H1 (cell line): ENCODE results near the gene CELSR1. TPM values are rescaled to one million over a fixed set of nuclear protein-coding genes. Genes with fewer than 3 reads are reported as not detected.

Source experiments
- CTCF ChIA-PET: fragments of 300-600 bp; sonication (Branson Sonifier 250); formaldehyde crosslinking; loops from one replicate; lab custom pipeline; 2021; ENCODE audit not compliant: partially characterized antibody; lab: Charles Lee
- POLR2A ChIA-PET: fragments of 300-600 bp; sonication (Branson Sonifier 250); formaldehyde crosslinking; loops from one replicate; lab custom pipeline; 2021; ENCODE audit warnings: inconsistent platforms; ENCODE audit not compliant: partially characterized antibody; lab: Charles Lee
- DNase-seq, 2 experiments: peaks; one replicate each; pipeline versions ENCODE4 v3.0.0 to v3.0.0-alpha.2; 2010 to 2022; ENCODE audit warnings: low spot score in 2 of 2, low read depth in 1 of 2, mixed read lengths in 1 of 2
- FAIRE-seq: peaks from 2 replicates; lab custom pipeline; 2011; peaks lifted over from hg19 to GRCh38; lab: Jason Lieb, UNC
- H2AFZ ChIP-seq: 2 replicates; pipeline ENCODE4 v1.8.1; 2012; ENCODE audit warnings: low read length, inconsistent platforms
- H2AK5ac ChIP-seq: 2 replicates; pipeline ENCODE4 v1.6.1; 2013; ENCODE audit warnings: low read depth, low read length
- H2BK120ac ChIP-seq: replicated peaks from 2 replicates; pipeline ENCODE3; 2013; ENCODE audit warnings: low read depth, low read length, inconsistent platforms
- H2BK12ac ChIP-seq: 2 replicates; pipeline ENCODE4 v1.6.1; 2013; ENCODE audit warnings: low read depth, low read length
- H2BK15ac ChIP-seq: 2 replicates; pipeline ENCODE4 v1.6.1; 2013; ENCODE audit warnings: low read length
- H2BK20ac ChIP-seq: 2 replicates; pipeline ENCODE4 v1.6.1; 2013; ENCODE audit warnings: low read length
- H2BK5ac ChIP-seq: 2 replicates; pipeline ENCODE4 v1.6.1; 2013; ENCODE audit warnings: low read depth, low read length
- H3K14ac ChIP-seq: 2 replicates; pipeline ENCODE4 v1.6.1; 2013; ENCODE audit warnings: inconsistent platforms; ENCODE audit not compliant: insufficient read length
- H3K18ac ChIP-seq: 2 replicates; pipeline ENCODE4 v1.6.1; 2013; ENCODE audit warnings: low read length; ENCODE audit errors: extremely low read depth
- H3K23ac ChIP-seq: 2 replicates; pipeline ENCODE4 v1.6.1; 2013; ENCODE audit warnings: inconsistent platforms; ENCODE audit not compliant: insufficient read length
- H3K23me2 ChIP-seq: 2 replicates; pipeline ENCODE4 v1.6.1; 2013; ENCODE audit warnings: low read depth, low read length
- H3K27ac ChIP-seq: 2 replicates; pipeline ENCODE4 v1.6.1; 2011; ENCODE audit warnings: low read depth, low read length, inconsistent platforms
- H3K27me3 ChIP-seq, 4 experiments: replicated peaks in 1 of 4; 1 replicate in 1 of 4; 2 replicates in 3 of 4; pipeline versions ENCODE4 v1.6.1 to v1.8.1; 2011 to 2013; ENCODE audit warnings: low read length in 3 of 4, mild to moderate bottlenecking in 3 of 4, inconsistent platforms in 2 of 4, mixed read lengths in 2 of 4, moderate library complexity in 1 of 4; ENCODE audit not compliant: control insufficient read depth in 3 of 4, insufficient read depth in 3 of 4; ENCODE audit errors: extremely low read depth in 1 of 4
- H3K36me3 ChIP-seq, 4 experiments: 2 replicates each; pipeline versions ENCODE4 v1.6.1 to v1.8.1; 2011 to 2013; ENCODE audit warnings: mild to moderate bottlenecking in 4 of 4, low read length in 3 of 4, moderate library complexity in 2 of 4, control low read depth in 1 of 4, inconsistent platforms in 1 of 4; ENCODE audit not compliant: insufficient read depth in 4 of 4, control insufficient read depth in 2 of 4
- H3K4ac ChIP-seq: replicated peaks from 2 replicates; pipeline ENCODE3; 2013; ENCODE audit warnings: low read length, low read depth, mixed read lengths, inconsistent platforms; ENCODE audit not compliant: insufficient read length
- H3K4me1 ChIP-seq, 4 experiments: replicated peaks in 1 of 4; 1 replicate in 1 of 4; 2 replicates in 3 of 4; pipeline versions ENCODE4 v1.6.1 to v1.8.1; 2011 to 2013; ENCODE audit warnings: low read length in 3 of 4, inconsistent platforms in 2 of 4, mixed read lengths in 1 of 4; ENCODE audit not compliant: insufficient read depth in 4 of 4, control insufficient read depth in 3 of 4
- H3K4me2 ChIP-seq, 2 experiments: 2 replicates each; pipeline versions ENCODE4 v1.6.1 to v1.8.1; 2011 to 2013; ENCODE audit warnings: low read depth in 2 of 2, low read length in 2 of 2, control low read depth in 1 of 2, inconsistent platforms in 1 of 2, mild to moderate bottlenecking in 1 of 2; ENCODE audit not compliant: insufficient read depth in 1 of 2
- H3K4me3 ChIP-seq, 4 experiments: fragments of 200-600, 300-600 bp in 1 of 4; sonication (generic), shearing (Covaris generic), sonication (Bioruptor Twin) in 1 of 4; 2 replicates each; pipeline versions ENCODE4 v1.5.1 to v1.8.1; 2011 to 2016; ENCODE audit warnings: low read length in 4 of 4, low read depth in 3 of 4, control low read depth in 2 of 4, inconsistent platforms in 2 of 4, mild to moderate bottlenecking in 2 of 4, mixed read lengths in 1 of 4, moderate library complexity in 1 of 4; ENCODE audit not compliant: insufficient read depth in 2 of 4; ENCODE audit errors: extremely low read depth in 1 of 4
- H3K56ac ChIP-seq: replicated peaks from 2 replicates; pipeline ENCODE3; 2013; ENCODE audit warnings: low read depth, mild to moderate bottlenecking, mixed read lengths, low read length, inconsistent platforms; ENCODE audit not compliant: insufficient read length
- H3K79me1 ChIP-seq: 2 replicates; pipeline ENCODE4 v1.6.1; 2013; ENCODE audit warnings: low read depth, low read length, control low read depth
- H3K79me2 ChIP-seq, 2 experiments: 2 replicates each; pipeline versions ENCODE4 v1.6.1 to v1.8.1; 2012 to 2013; ENCODE audit warnings: low read length in 2 of 2, mild to moderate bottlenecking in 2 of 2, inconsistent platforms in 1 of 2; ENCODE audit not compliant: insufficient read depth in 2 of 2, control insufficient read depth in 1 of 2
- H3K9ac ChIP-seq, 4 experiments: replicated peaks in 1 of 4; 1 replicate in 1 of 4; 2 replicates in 3 of 4; pipeline versions ENCODE4 v1.6.1 to v1.8.1; 2011 to 2013; ENCODE audit warnings: low read depth in 3 of 4, low read length in 3 of 4, control low read depth in 2 of 4, mild to moderate bottlenecking in 2 of 4, moderate library complexity in 2 of 4, inconsistent platforms in 1 of 4; ENCODE audit errors: extremely low read depth in 1 of 4
- H3K9me3 ChIP-seq, 2 experiments: 2 replicates each; pipeline versions ENCODE4 v1.6.1 to v1.8.1; 2012 to 2013; ENCODE audit warnings: mild to moderate bottlenecking in 2 of 2, moderate library complexity in 2 of 2, control low read depth in 1 of 2, inconsistent platforms in 1 of 2, low read depth in 1 of 2, low read length in 1 of 2, mixed read lengths in 1 of 2; ENCODE audit not compliant: insufficient read depth in 2 of 2
- H4K20me1 ChIP-seq, 2 experiments: replicated peaks in 1 of 2; 2 replicates each; pipeline versions ENCODE3 to v1.8.1; 2011 to 2013; ENCODE audit warnings: inconsistent platforms in 2 of 2, low read length in 2 of 2, mild to moderate bottlenecking in 1 of 2; ENCODE audit not compliant: insufficient read depth in 2 of 2, control insufficient read depth in 1 of 2
- H4K5ac ChIP-seq: 2 replicates; pipeline ENCODE4 v1.6.1; 2013; ENCODE audit warnings: low read length, low read depth, mixed read lengths, inconsistent platforms; ENCODE audit not compliant: insufficient read length
- H4K8ac ChIP-seq: 2 replicates; pipeline ENCODE4 v1.8.0; 2013; ENCODE audit warnings: mild to moderate bottlenecking, moderate library complexity, low read length, inconsistent platforms; ENCODE audit not compliant: insufficient read depth; ENCODE audit errors: extremely low read depth
- H4K91ac ChIP-seq: replicated peaks from 2 replicates; pipeline ENCODE3; 2013; ENCODE audit warnings: low read length, mixed read lengths, inconsistent platforms; ENCODE audit not compliant: insufficient read length
- CEBPB ChIP-seq: IDR thresholded peaks from 2 replicates; pipeline ENCODE4 v1.6.1; 2012; ENCODE audit warnings: low read depth, low read length
- CTBP2 ChIP-seq: IDR thresholded peaks from 2 replicates; pipeline ENCODE4 v1.7.0; 2011; ENCODE audit warnings: borderline replicate concordance, mild to moderate bottlenecking, moderate library complexity, mixed read lengths, low read length; ENCODE audit not compliant: insufficient read depth, insufficient read length
- HDAC2 ChIP-seq, 2 experiments: fragments of 300-600 bp in 1 of 2; sonication (generic) in 1 of 2; IDR thresholded peaks; 2 replicates each; pipeline ENCODE4 v1.6.1; 2011 to 2012; ENCODE audit warnings: low read depth in 2 of 2, low read length in 2 of 2, mild to moderate bottlenecking in 2 of 2, moderate library complexity in 2 of 2, borderline replicate concordance in 1 of 2, inconsistent platforms in 1 of 2
- KDM4A ChIP-seq: IDR thresholded peaks from one replicate; pipeline ENCODE4 v1.7.1; 2012; ENCODE audit warnings: low read depth, mild to moderate bottlenecking, moderate library complexity, low read length, inconsistent platforms; ENCODE audit not compliant: severe bottlenecking
- MAFK ChIP-seq: IDR thresholded peaks from 2 replicates; pipeline ENCODE4 v1.6.1; 2012; ENCODE audit warnings: low read depth, mild to moderate bottlenecking, improper control_type of control experiment, low read length
- PHF8 ChIP-seq: fragments of 200-600 bp; sonication (generic); conservative IDR thresholded peaks from 2 replicates; pipeline ENCODE4 v1.7.1; 2012; ENCODE audit warnings: low read depth, mild to moderate bottlenecking, inconsistent platforms, low read length, moderate library complexity
- RAD21 ChIP-seq, 2 experiments: IDR thresholded peaks in 1 of 2; conservative IDR thresholded peaks in 1 of 2; 2 replicates each; pipeline ENCODE4 v1.6.1; 2011; ENCODE audit warnings: low read depth in 2 of 2, low read length in 2 of 2, improper control_type of control experiment in 1 of 2, inconsistent platforms in 1 of 2, mild to moderate bottlenecking in 1 of 2, moderate library complexity in 1 of 2
- WGBS, 2 experiments: shearing (Covaris generic) in 1 of 2; methylation state at CpG; one replicate each; pipeline versions ENCODE4 v1.1.6 to v1.1.7; 2013 to 2015; ENCODE audit warnings: low lambda C conversion rate in 2 of 2, mixed read lengths in 2 of 2, inconsistent platforms in 1 of 2, low coverage in 1 of 2, missing lambda C conversion rate in 1 of 2; ENCODE audit not compliant: insufficient replicate concordance in 2 of 2, insufficient coverage in 1 of 2, insufficient read length in 1 of 2; ENCODE audit errors: extremely low coverage in 1 of 2, missing lambda C conversion rate in 1 of 2; 5-methylcytosine and 5-hydroxymethylcytosine counted together
- polyA plus RNA-seq, 7 experiments: library from polyadenylated mRNA; depleted of rRNA in 3 of 7; stranded (reverse) in 5 of 7; unstranded in 2 of 7; fragments of >200 nt in 5 of 7; fragments of 200-250 nt in 2 of 7; gene quantifications; 1 replicate in 5 of 7; 2 replicates in 1 of 7; 4 replicates in 1 of 7; pipeline versions ENCODE4 v1.2.1 to v1.2.3, GENCODE V29; 2011 to 2013; ENCODE audit warnings: missing spikeins in 2 of 7, mixed read lengths in 2 of 7
- total RNA-seq: library from RNA; stranded (reverse); fragmentation: NEBNext Ultra II Directional; extraction: Animal tissue kit (Norgen Biotek cat#: 25700); gene quantifications from 2 replicates; pipeline ENCODE4 v1.2.1, GENCODE V29; 2021
- TF ChIP-seq, protein P1 (sequence below), 3 experiments: IDR thresholded peaks; 1 replicate in 2 of 3; 2 replicates in 1 of 3; pipeline versions ENCODE4 v1.5.1 to v1.6.1; 2011; ENCODE audit warnings: low read length in 3 of 3, mild to moderate bottlenecking in 3 of 3, inconsistent platforms in 2 of 3, low read depth in 1 of 3, moderate library complexity in 1 of 3; ENCODE audit not compliant: insufficient read depth in 1 of 3; ENCODE audit errors: control extremely low read depth in 1 of 3

The CELSR1 gene
- total and polyA plus RNA-seq, 2 of the 8 experiments (the other 6 are each of a cell fraction or from before 2014, with no cell fraction given) = 9.0 to 12.4 TPM

GRCh38 chr22:46564084-46564714, 26.8 kb upstream of the CELSR1 start:
- DNase-seq (no peak), FAIRE-seq (no peak)
- H3K27ac ChIP-seq = no peak overlapping the region
- ChIA-PET CTCF (interaction anchor here (0.7 to 4.4 kb wide), 62 partner anchors 9 to 318 kb away, joined by 3 to 33 read pairs (median 5); partner anchors contain the start of gene CELSR1), POLR2A (interaction anchor here (1.0 to 2.0 kb wide), 5 partner anchors 12 to 118 kb away, joined by 3 to 11 read pairs (median 3); partner anchors contain the start of gene CELSR1)
- H2BK12ac ChIP-seq = peak overlapping the region; percentile 60; the same call in 1 of the 2 replicates
- H3K36me3 ChIP-seq = no peaks in the 10 kb centered on the region
- H2AFZ ChIP-seq = no peak overlapping the region
- no peaks in the 10 kb centered on the region for H3K27me3 ChIP-seq
- H4K91ac ChIP-seq = peak overlapping the region; percentile 91
- peak overlapping the region; percentile 75 for H3K4ac ChIP-seq
- H3K23me2 ChIP-seq = peaks cover 11% of the 10 kb centered on the region; the same call in 1 of the 2 replicates
- no peak overlapping the region for H3K14ac ChIP-seq
- H4K20me1 ChIP-seq = no peaks in the 10 kb centered on the region
- H2BK5ac ChIP-seq = no peak overlapping the region
- no peaks in the 10 kb centered on the region for H3K79me1 ChIP-seq
- H2BK15ac ChIP-seq = 0 out of 2 replicates have a peak overlapping the region, but pooled peaks have one; percentile 46
- H2AK5ac ChIP-seq = no peak overlapping the region
- peak overlapping the region; percentile 3 to 61; a peak in 3 of 4 replicates for H3K4me2 ChIP-seq
- H2BK20ac ChIP-seq = peak overlapping the region; percentile 48; the same call in 1 of the 2 replicates
- no peak overlapping the region for H3K23ac ChIP-seq
- H3K9me3 ChIP-seq = no peaks in the 10 kb centered on the region
- H3K9ac ChIP-seq = no peak overlapping the region
- H3K56ac ChIP-seq = no peak overlapping the region
- no peak overlapping the region for H4K5ac ChIP-seq
- no peak overlapping the region for H2BK120ac ChIP-seq
- peaks cover 0 to 11% (median 7%) of the 10 kb centered on the region in 4 experiments; a peak in 6 of 7 replicates for H3K4me1 ChIP-seq
- no peaks in the 10 kb centered on the region for H3K79me2 ChIP-seq
- peak overlapping the region; percentile 45; the same call in 1 of the 2 replicates for H4K8ac ChIP-seq
- no peak overlapping the region for H3K4me3 ChIP-seq
- WGBS, 2 experiments = 65% methylated on average over 9 of the region's 9 CpGs; no CpG with 5 or more reads in 1 of the 2 experiments
- H3K18ac ChIP-seq = no peak overlapping the region; the same call in 1 of the 2 replicates
- TF ChIP-seq MAFK (no peak), PHF8 (no peak), CEBPB (no peak), HDAC2 (IDR thresholded peaks at IDR 0.05; ENCODE audit: borderline replicate concordance in 1 of 2, low read depth in 2 of 2, low read length in 2 of 2) (no peak), RAD21 (IDR thresholded peaks at IDR 0.05 in 1 of 2, conservative IDR thresholded peaks at IDR 0.05 in 1 of 2; ENCODE audit: low read depth in 2 of 2, low read length in 2 of 2) (no peak), CTBP2 (no peak), KDM4A (no peak)
- TF ChIP-seq, protein P1, sequence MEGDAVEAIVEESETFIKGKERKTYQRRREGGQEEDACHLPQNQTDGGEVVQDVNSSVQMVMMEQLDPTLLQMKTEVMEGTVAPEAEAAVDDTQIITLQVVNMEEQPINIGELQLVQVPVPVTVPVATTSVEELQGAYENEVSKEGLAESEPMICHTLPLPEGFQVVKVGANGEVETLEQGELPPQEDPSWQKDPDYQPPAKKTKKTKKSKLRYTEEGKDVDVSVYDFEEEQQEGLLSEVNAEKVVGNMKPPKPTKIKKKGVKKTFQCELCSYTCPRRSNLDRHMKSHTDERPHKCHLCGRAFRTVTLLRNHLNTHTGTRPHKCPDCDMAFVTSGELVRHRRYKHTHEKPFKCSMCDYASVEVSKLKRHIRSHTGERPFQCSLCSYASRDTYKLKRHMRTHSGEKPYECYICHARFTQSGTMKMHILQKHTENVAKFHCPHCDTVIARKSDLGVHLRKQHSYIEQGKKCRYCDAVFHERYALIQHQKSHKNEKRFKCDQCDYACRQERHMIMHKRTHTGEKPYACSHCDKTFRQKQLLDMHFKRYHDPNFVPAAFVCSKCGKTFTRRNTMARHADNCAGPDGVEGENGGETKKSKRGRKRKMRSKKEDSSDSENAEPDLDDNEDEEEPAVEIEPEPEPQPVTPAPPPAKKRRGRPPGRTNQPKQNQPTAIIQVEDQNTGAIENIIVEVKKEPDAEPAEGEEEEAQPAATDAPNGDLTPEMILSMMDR (IDR thresholded peaks at IDR 0.05; ENCODE audit: control extremely low read depth in 1 of 3, insufficient read depth in 1 of 3, low read depth in 1 of 3, low read length in 3 of 3) = no peak
